Glutamatergic neuron (in vitro differentiated cells): ENCODE results near the gene NHSL2. TPM values are rescaled to one million over a fixed set of nuclear protein-coding genes. Genes with fewer than 3 reads are reported as not detected.
"Not testable (repeated sequence)": the region's sequence is repeated elsewhere in the genome, so short reads cannot be mapped to it uniquely, and the experiment has no call there.

Experiments
- DNase-seq: peaks from one replicate; pipeline ENCODE4 v3.0.0; 2022
- H3K27ac Mint-ChIP-seq: one replicate; pipeline ENCODE4 v1.8.0; 2020; ENCODE audit warnings: mild to moderate bottlenecking, mixed read lengths, inconsistent platforms; ENCODE audit not compliant: unreplicated experiment
- H3K27me3 Mint-ChIP-seq: one replicate; pipeline ENCODE4 v1.8.0; 2020; ENCODE audit warnings: mild to moderate bottlenecking, moderate library complexity, mixed read lengths, inconsistent platforms; ENCODE audit not compliant: unreplicated experiment
- H3K36me3 Mint-ChIP-seq: one replicate; pipeline ENCODE4 v1.8.0; 2020; ENCODE audit warnings: mild to moderate bottlenecking, mixed read lengths, inconsistent platforms; ENCODE audit not compliant: unreplicated experiment
- H3K4me1 Mint-ChIP-seq: one replicate; pipeline ENCODE4 v1.8.0; 2020; ENCODE audit warnings: mild to moderate bottlenecking, low read depth, mixed read lengths, inconsistent platforms; ENCODE audit not compliant: unreplicated experiment
- H3K4me3 Mint-ChIP-seq: one replicate; pipeline ENCODE4 v1.8.0; 2020; ENCODE audit warnings: mild to moderate bottlenecking, mixed read lengths, inconsistent platforms; ENCODE audit not compliant: unreplicated experiment
- H3K9me3 Mint-ChIP-seq: one replicate; pipeline ENCODE4 v1.8.0; 2020; ENCODE audit warnings: mild to moderate bottlenecking, moderate library complexity, mixed read lengths, inconsistent platforms; ENCODE audit not compliant: unreplicated experiment
- CTCF ChIP-seq: fragments of 200-600 bp; sonication (generic); IDR thresholded peaks from one replicate; pipeline ENCODE4 v1.5.0; 2021; ENCODE audit not compliant: partially characterized antibody, unreplicated experiment
- total RNA-seq: library from RNA; stranded (reverse); fragmentation: NEBNext Ultra II Directional; extraction: Animal tissue kit (Norgen Biotek cat#: 25700); gene quantifications from one replicate; pipeline ENCODE4 v1.2.1, GENCODE V29; 2021; ENCODE audit not compliant: unreplicated experiment

NHSL2 gene
- total RNA-seq, 1 donor from 2014 or later = 7.3 TPM

- no peak for TF ChIP-seq CTCF
- peaks cover 8% of the 10 kb centered on the region for H3K9me3 Mint-ChIP-seq
- no peak overlapping the region for H3K27ac Mint-ChIP-seq
- no peak for DNase-seq
- H3K4me1 Mint-ChIP-seq = no peaks in the 10 kb centered on the region
- H3K27me3 Mint-ChIP-seq = no peaks in the 10 kb centered on the region
- peaks cover 4% of the 10 kb centered on the region for H3K36me3 Mint-ChIP-seq
- H3K4me3 Mint-ChIP-seq = no peak overlapping the region
Observed at GRCh38 chrX:71872542-71873458, 37.8 kb upstream of the NHSL2 start.

- no peak for TF ChIP-seq CTCF
- Mint-ChIP-seq H3K36me3 (peaks cover 4% of the 10 kb centered on the region), H3K9me3 (peaks cover 8% of the 10 kb centered on the region), H3K4me1 (no peaks in the 10 kb centered on the region), H3K27me3 (no peaks in the 10 kb centered on the region), H3K4me3 (no peak overlapping the region), H3K27ac (no peak overlapping the region)
- no peak for DNase-seq
Observed at GRCh38 chrX:71873459-71873833, 37.2 kb upstream of the NHSL2 start.

- H3K4me1 Mint-ChIP-seq, H3K36me3 Mint-ChIP-seq, H3K9me3 Mint-ChIP-seq, DNase-seq, H3K27me3 Mint-ChIP-seq, H3K27ac Mint-ChIP-seq, H3K4me3 Mint-ChIP-seq: not testable (repeated sequence)
Observed at GRCh38 chrX:71876841-71877240, 33.8 kb upstream of the NHSL2 start.

GRCh38 chrX:71885099-71885498, 25.5 kb upstream of the NHSL2 start:
- no peak overlapping the region for H3K4me3 Mint-ChIP-seq
- H3K27ac Mint-ChIP-seq = no peak overlapping the region
- no peak for TF ChIP-seq CTCF
- H3K36me3 Mint-ChIP-seq = no peaks in the 10 kb centered on the region
- H3K4me1 Mint-ChIP-seq = no peaks in the 10 kb centered on the region
- H3K27me3 Mint-ChIP-seq = no peaks in the 10 kb centered on the region
- H3K9me3 Mint-ChIP-seq = peaks cover 3% of the 10 kb centered on the region
- no peak for DNase-seq

- Mint-ChIP-seq H3K4me3 (no peak overlapping the region), H3K9me3 (no peaks in the 10 kb centered on the region), H3K36me3 (no peaks in the 10 kb centered on the region), H3K27me3 (no peaks in the 10 kb centered on the region), H3K4me1 (no peaks in the 10 kb centered on the region), H3K27ac (no peak overlapping the region)
- TF ChIP-seq CTCF = no peak
- DNase-seq = no peak
Observed at GRCh38 chrX:71895607-71896006, 15.0 kb upstream of the NHSL2 start.
